Osteocyte (in vitro differentiated cells): ENCODE measurements around the gene MYO1H. TPM values are rescaled to one million over a fixed set of nuclear protein-coding genes. Genes with fewer than 3 reads are reported as not detected.

Experiments used
- DNase-seq: peaks from one replicate; pipeline ENCODE4 v3.0.0; 2021; ENCODE audit warnings: mixed read lengths; ENCODE audit not compliant: unreplicated experiment; ENCODE audit errors: extremely low spot score
- H3K27ac Mint-ChIP-seq: one replicate; pipeline ENCODE4 v1.8.0; 2021; ENCODE audit warnings: mild to moderate bottlenecking, mixed read lengths; ENCODE audit not compliant: unreplicated experiment
- H3K27me3 Mint-ChIP-seq: one replicate; pipeline ENCODE4 v1.8.0; 2021; ENCODE audit warnings: mixed read lengths; ENCODE audit not compliant: unreplicated experiment
- H3K36me3 Mint-ChIP-seq: one replicate; pipeline ENCODE4 v1.8.0; 2021; ENCODE audit warnings: mixed read lengths; ENCODE audit not compliant: unreplicated experiment
- H3K4me1 Mint-ChIP-seq: one replicate; pipeline ENCODE4 v1.8.0; 2021; ENCODE audit warnings: mixed read lengths; ENCODE audit not compliant: unreplicated experiment
- H3K4me3 Mint-ChIP-seq: one replicate; pipeline ENCODE4 v1.8.0; 2021; ENCODE audit warnings: mild to moderate bottlenecking, moderate library complexity, mixed read lengths; ENCODE audit not compliant: unreplicated experiment
- H3K9me3 Mint-ChIP-seq: one replicate; pipeline ENCODE4 v1.8.0; 2021; ENCODE audit warnings: mixed read lengths; ENCODE audit not compliant: unreplicated experiment
- total RNA-seq: library from RNA; stranded (reverse); gene quantifications from 2 replicates; pipeline ENCODE4 v1.2.1, GENCODE V29; 2021
- TF ChIP-seq, protein P1 (sequence below): fragments of 200-600 bp; sonication (generic); IDR thresholded peaks from 2 replicates; pipeline ENCODE4 v1.5.0; 2021; ENCODE audit warnings: antibody characterized with exemption, mild to moderate bottlenecking, moderate library complexity

MYO1H gene
- total RNA-seq, 1 donor from 2014 or later, result not detected

DNA sequence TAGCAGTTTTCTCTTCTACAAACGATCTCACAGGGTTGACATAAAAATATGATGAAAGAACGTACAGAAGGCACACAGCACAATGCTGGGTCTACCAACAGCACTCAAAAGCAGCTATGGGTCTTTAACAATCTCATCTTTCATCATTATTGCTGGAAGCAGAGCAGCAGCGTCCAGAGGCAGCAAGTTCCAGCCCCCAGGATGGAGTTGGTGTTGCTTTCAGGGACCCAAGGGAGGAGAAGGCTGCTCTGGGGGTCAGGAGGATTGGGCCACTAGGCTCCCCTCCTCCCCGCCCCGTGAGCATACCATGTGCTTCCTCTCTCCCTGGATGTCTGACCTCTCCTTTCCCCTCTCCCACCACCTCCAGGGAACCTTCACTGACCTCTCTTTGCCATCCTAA is 116.1 kb downstream of the MYO1H start:
- DNase-seq, result no peak
- TF ChIP-seq, protein P1, sequence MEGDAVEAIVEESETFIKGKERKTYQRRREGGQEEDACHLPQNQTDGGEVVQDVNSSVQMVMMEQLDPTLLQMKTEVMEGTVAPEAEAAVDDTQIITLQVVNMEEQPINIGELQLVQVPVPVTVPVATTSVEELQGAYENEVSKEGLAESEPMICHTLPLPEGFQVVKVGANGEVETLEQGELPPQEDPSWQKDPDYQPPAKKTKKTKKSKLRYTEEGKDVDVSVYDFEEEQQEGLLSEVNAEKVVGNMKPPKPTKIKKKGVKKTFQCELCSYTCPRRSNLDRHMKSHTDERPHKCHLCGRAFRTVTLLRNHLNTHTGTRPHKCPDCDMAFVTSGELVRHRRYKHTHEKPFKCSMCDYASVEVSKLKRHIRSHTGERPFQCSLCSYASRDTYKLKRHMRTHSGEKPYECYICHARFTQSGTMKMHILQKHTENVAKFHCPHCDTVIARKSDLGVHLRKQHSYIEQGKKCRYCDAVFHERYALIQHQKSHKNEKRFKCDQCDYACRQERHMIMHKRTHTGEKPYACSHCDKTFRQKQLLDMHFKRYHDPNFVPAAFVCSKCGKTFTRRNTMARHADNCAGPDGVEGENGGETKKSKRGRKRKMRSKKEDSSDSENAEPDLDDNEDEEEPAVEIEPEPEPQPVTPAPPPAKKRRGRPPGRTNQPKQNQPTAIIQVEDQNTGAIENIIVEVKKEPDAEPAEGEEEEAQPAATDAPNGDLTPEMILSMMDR, result no peak
- Mint-ChIP-seq H3K9me3 (no peaks in the 10 kb centered on the region), H3K4me3 (peak overlapping the region; percentile 49), H3K4me1 (peaks cover 69% of the 10 kb centered on the region), H3K36me3 (peaks cover 22% of the 10 kb centered on the region), H3K27me3 (no peaks in the 10 kb centered on the region), H3K27ac (peak overlapping the region; percentile 94)

DNA sequence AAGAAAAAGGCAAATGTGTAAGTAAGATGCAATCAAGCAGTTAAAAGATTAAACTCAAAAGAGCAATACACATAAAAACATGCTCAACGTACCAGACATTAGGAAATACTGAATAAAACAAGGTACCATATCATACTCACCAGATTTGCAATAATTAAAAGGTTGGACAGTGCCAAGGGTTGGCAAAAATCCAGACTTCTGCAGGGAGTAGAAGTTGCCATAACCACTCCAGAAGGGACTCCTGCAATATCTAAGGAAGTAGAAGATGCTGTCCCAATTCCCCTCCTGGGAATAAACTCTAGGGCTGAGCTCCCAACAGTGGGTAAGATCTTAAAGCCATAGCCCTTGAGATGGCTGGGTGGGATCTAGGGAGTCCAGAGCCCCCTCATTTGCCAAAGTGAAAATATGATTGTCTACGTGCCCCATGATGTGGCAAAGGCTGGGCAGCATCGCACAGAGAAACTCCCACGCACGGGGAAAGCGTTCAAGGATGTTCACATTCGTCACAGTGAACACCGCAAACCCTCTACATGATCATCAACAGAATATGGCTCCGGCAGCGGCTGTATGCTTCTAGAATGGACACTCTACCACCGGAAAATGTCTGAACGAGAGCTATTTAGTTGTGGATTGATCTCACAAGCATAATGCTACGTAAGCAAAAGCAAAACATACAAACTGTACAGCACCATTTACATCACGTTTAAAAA is 117.1 kb downstream of the MYO1H start:
- Mint-ChIP-seq H3K27ac (peak overlapping the region; percentile 11), H3K4me3 (no peak overlapping the region), H3K4me1 (peaks cover 60% of the 10 kb centered on the region), H3K36me3 (peaks cover 16% of the 10 kb centered on the region), H3K27me3 (no peaks in the 10 kb centered on the region), H3K9me3 (no peaks in the 10 kb centered on the region)
- TF ChIP-seq, protein P1, result no peak
- DNase-seq, result no peak

DNA sequence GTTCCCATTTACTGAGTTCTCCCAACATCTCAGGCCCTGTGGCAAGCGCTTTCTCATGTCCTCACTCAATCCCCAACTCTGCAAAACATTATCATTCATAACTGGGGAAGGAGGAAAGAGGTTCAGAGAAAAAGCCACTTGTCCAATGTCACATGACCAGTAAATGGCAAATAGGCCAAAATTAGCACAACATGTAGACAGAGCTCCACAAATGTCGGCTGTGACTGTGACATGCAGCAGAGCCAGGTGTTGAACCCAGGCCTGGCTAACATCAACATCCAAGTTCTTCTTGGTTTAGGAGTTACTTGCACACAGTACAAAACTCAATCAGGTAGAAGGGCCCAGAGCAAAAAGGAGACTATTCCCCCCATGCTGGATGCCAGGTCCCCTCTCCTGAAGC is 118.6 kb downstream of the MYO1H start:
- no peaks in the 10 kb centered on the region for H3K9me3 Mint-ChIP-seq
- H3K27ac Mint-ChIP-seq, result no peak overlapping the region
- peaks cover 16% of the 10 kb centered on the region for H3K36me3 Mint-ChIP-seq
- DNase-seq, result no peak
- TF ChIP-seq, protein P1, result no peak
- H3K27me3 Mint-ChIP-seq, result no peaks in the 10 kb centered on the region
- peaks cover 46% of the 10 kb centered on the region for H3K4me1 Mint-ChIP-seq
- H3K4me3 Mint-ChIP-seq, result no peak overlapping the region

DNA sequence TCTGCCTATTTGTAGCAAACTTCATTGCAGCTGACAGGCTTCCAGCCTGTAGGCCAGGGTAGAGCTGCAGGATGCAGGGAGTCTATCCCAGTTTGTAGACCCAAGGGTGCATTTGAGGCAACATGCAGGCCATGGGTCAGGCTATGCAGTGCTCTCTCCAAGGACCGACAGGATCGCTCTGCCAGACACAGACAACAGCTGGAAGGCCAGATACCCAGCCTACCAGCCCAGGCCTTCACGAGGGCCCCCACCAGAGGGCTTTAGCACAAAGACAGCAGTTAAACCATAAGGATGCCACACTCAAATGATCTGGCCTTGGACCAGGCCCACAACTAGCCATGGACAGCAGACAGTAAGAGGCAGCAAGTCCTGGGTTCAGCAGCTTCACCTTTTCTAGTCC is 119.1 kb downstream of the MYO1H start:
- Mint-ChIP-seq H3K36me3 (peaks cover 16% of the 10 kb centered on the region), H3K4me3 (no peak overlapping the region), H3K27me3 (no peaks in the 10 kb centered on the region), H3K9me3 (no peaks in the 10 kb centered on the region), H3K4me1 (peaks cover 41% of the 10 kb centered on the region), H3K27ac (no peak overlapping the region)
- DNase-seq, result no peak
- TF ChIP-seq, protein P1, result no peak

DNA sequence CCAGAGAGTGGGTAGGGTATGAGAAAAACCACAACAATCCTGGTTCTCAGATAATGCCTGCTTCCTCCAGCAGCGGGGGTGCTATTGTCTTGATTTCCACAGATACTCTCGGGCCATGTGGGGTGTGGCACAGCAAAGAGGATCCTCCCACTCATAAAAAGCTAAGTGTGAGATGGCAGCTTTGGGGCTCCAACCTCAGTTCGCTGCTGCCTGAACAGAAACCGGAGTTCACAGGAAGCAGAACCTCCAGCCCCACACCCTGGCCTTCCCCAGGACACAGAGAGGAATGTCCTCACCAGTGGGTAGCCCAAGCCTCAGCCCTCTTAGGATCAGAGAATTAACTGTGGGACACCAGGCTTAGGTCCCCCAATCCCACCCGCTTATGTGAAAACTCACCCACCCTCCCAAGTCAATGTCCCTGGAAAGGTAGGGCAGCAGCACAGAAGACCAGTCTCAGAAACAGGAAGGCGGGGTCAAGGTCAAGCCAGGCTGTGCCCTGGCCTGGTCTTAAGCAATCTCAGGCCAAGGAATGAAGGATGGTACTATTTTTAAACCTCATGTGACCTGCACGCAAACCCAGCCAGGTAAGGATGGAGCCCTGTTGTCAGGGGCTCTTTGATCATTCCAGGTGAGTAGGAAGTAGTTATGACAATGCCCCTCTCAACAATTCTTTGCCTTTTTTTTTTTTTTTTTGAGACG is 120.4 kb downstream of the MYO1H start:
- Mint-ChIP-seq H3K27me3 (no peaks in the 10 kb centered on the region), H3K4me3 (no peak overlapping the region), H3K36me3 (peaks cover 16% of the 10 kb centered on the region), H3K9me3 (no peaks in the 10 kb centered on the region), H3K4me1 (peaks cover 28% of the 10 kb centered on the region), H3K27ac (no peak overlapping the region)
- TF ChIP-seq, protein P1, result no peak
- no peak for DNase-seq
